Spinal cord (tissue), 10 donors: Measurements from ENCODE around the gene PLA2G4E. TPM values are rescaled to one million over a fixed set of nuclear protein-coding genes. Genes with fewer than 3 reads are reported as not detected.

Experiments used
- DNase-seq, 6 donors: peaks; one replicate each; pipeline versions ENCODE4 v3.0.0 to v3.0.0-alpha.2; 2013 to 2015; ENCODE audit warnings: low spot score in 6 of 6, low read depth in 4 of 6
- H3K27ac ChIP-seq: one replicate; pipeline ENCODE4 v1.5.1; 2013; ENCODE audit warnings: low read depth, low read length, control low read depth
- H3K27me3 ChIP-seq: one replicate; pipeline ENCODE4 v1.6.1; 2013; ENCODE audit warnings: low read length; ENCODE audit not compliant: control insufficient read depth, insufficient read depth
- H3K36me3 ChIP-seq: one replicate; pipeline ENCODE4 v1.6.1; 2013; ENCODE audit warnings: low read length; ENCODE audit not compliant: control insufficient read depth, insufficient read depth
- H3K4me1 ChIP-seq: one replicate; pipeline ENCODE4 v1.6.1; 2013; ENCODE audit warnings: low read length; ENCODE audit not compliant: control insufficient read depth, insufficient read depth
- H3K4me3 ChIP-seq: one replicate; pipeline ENCODE4 v1.5.1; 2013; ENCODE audit warnings: low read depth, low read length, control low read depth
- H3K9me3 ChIP-seq: one replicate; pipeline ENCODE4 v1.6.1; 2013; ENCODE audit warnings: low read length; ENCODE audit not compliant: control insufficient read depth, insufficient read depth
- WGBS: methylation state at CpG from one replicate; pipeline ENCODE4 v1.1.5; 2013; ENCODE audit warnings: missing lambda C conversion rate; ENCODE audit not compliant: insufficient coverage; 5-methylcytosine and 5-hydroxymethylcytosine counted together
- polyA plus RNA-seq, 2 donors: library from polyadenylated mRNA; unstranded; fragments of 120-200 nt; gene quantifications; one replicate each; pipeline ENCODE4 v1.2.1, GENCODE V29; 2013; ENCODE audit not compliant: insufficient read length in 2 of 2
- total RNA-seq, 2 donors: library from RNA; depleted of rRNA in 1 of 2; stranded (reverse); fragments of 120-200 nt in 1 of 2; fragments of >200 nt in 1 of 2; gene quantifications; one replicate each; pipeline versions ENCODE4 v1.2.3 to v1.2.4, GENCODE V29; 2013 to 2014
- donor health status: healthy.

Gene PLA2G4E
- total and polyA plus RNA-seq, 4 donors = not detected

DNA sequence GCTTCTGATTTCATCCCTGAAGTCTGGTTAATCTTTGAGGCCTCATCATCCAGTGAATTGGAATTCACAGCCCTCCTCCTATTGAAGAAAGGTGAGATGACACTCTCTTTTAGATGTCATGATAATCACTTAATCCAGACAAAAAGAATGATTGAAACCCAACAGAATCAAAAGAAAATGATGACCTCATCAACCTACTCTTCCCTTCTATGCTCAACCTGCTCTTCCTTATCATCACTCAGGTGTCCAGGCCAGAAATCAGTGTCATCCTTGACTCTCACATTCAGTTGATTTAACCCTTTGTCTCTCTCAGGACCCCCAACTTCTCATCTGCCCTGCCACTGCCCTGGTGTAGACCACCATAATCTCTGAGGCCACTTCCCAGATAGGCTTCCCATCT is 11.8 kb downstream of the PLA2G4E start:
- Histone ChIP-seq H3K27me3 (no peaks in the 10 kb centered on the region), H3K36me3 (no peaks in the 10 kb centered on the region), H3K4me3 (no peak overlapping the region), H3K9me3 (no peaks in the 10 kb centered on the region), H3K4me1 (no peaks in the 10 kb centered on the region), H3K27ac (no peak overlapping the region)
- no peak for DNase-seq

DNA sequence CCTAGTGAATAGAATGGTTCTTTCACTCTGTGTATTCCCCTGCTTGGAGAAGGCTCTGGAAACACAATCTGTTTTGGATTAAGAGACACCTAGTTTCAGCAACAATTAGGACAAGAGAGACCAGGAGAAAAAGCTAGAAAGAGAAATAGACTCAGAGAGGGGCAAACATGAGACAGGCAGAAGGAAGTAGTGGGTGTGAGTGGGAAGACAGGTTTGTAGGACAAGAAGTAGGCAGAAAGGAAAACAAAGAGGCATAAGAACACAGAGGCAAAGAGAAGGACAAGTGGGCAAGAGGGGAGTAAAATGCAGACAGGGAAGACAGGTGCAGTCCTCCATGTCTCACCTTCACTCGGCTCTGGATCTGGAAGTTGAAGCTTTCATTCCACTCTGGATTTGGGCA is 13.5 kb downstream of the PLA2G4E start:
- no peak for DNase-seq
- WGBS = 77% methylated on average over 1 of the region's 1 CpG
- no peaks in the 10 kb centered on the region for H3K36me3 ChIP-seq

DNA sequence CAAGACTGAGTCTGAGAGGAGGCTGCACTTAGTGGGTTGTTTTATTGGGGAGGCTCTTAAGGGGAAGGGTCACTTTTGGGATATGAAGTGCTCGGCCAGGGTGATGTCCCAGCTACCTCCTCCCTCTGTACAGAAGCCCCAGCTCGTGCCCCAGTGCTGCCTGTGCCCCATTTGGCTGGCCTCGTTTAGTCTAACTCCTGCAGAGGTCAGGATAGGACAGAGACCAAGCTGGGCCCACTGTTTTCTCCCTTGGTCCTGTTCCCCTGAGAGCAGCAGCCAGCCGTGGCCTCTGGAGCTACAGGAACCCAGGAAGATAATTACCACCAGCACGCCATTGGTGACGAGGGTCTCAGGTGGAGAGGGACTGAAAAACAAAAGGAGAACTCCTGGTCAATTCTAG is 18.5 kb downstream of the PLA2G4E start:
- no peak overlapping the region for H3K4me3 ChIP-seq
- no peaks in the 10 kb centered on the region for H3K27me3 ChIP-seq
- WGBS = 63% methylated on average over 6 of the region's 6 CpGs
- no peak overlapping the region for H3K27ac ChIP-seq
- H3K36me3 ChIP-seq = no peaks in the 10 kb centered on the region
- no peaks in the 10 kb centered on the region for H3K4me1 ChIP-seq
- no peak for DNase-seq
- no peaks in the 10 kb centered on the region for H3K9me3 ChIP-seq

More for the DNA sequence above, 13.5 kb downstream of the PLA2G4E start:
- Histone ChIP-seq H3K4me3 (no peak overlapping the region), H3K27ac (no peak overlapping the region), H3K27me3 (no peaks in the 10 kb centered on the region), H3K4me1 (no peaks in the 10 kb centered on the region), H3K9me3 (no peaks in the 10 kb centered on the region)

DNA sequence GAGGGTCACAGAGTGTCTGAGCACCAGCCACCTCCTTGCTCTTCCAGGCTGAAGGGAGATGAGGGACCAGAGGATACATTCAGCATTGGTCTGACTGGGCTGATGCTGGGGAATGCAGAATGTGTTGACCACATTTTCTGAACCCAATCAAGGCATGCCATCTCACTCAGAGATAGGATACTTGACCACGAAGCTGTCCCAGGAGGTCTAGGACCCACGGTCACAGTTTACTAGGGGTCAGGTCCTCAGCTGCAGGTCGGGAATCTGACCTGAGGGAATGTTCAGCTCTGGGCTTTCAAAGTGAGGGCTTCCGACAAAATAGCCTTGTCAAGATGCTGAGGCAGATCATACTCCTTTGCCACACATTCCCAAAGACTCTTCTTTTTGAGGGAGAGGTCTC is 19.6 kb downstream of the PLA2G4E start:
- no peaks in the 10 kb centered on the region for H3K36me3 ChIP-seq
- no peak overlapping the region for H3K4me3 ChIP-seq
- no peaks in the 10 kb centered on the region for H3K27me3 ChIP-seq
- H3K9me3 ChIP-seq = no peaks in the 10 kb centered on the region
- WGBS = 67% methylated on average over 4 of the region's 4 CpGs
- no peaks in the 10 kb centered on the region for H3K4me1 ChIP-seq
- H3K27ac ChIP-seq = no peak overlapping the region
- DNase-seq = no peak

DNA sequence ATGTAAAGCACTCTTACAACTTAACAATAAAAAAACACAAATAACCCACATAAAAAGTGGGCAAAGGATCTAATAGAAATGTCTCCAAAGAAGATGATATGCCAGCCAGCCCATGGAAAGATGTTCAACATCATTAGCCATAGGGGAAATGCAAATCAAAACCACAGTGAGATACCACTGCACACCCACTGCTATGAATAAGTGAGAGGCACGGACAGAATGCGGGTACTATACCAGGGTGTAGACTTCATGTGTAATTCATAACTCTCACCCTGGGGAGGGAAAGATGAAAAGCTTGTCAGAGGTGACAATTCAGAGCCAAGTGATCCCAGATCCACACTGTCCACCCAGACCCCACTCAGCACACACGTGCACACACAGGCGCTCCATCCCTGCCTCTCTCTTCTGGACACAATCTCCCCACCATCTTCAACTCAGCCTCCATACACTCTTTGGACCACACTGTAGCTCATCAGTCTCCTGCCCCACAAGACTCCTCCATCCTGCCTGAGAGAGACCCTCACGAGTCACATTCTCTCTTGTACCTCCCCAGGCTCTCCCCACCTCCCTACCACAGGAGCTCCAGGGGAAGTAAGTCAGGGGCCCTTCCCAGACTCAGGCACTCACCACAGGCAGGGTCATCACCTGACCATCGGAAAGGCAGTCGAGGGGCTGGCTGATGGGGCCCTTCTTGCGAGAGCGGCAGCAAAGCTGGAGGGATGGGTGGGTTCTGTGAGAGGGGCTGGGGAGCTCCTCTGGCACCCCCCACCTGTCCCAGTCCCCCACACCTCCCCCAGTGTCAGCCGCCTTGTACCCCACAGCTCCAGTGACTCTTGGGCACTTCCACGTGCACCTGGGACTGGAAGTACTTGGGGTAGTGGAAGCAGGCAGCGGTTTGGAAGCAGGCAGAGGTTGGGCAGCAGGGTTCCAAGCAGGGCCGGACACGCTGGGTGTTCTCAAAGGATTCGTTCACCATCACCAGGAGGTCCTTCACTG is 21.3 kb downstream of the PLA2G4E start:
- H3K27ac ChIP-seq = no peak overlapping the region
- no peaks in the 10 kb centered on the region for H3K4me1 ChIP-seq
- 85% methylated on average over 4 of the region's 15 CpGs for WGBS
- DNase-seq = no peak
- H3K36me3 ChIP-seq = no peaks in the 10 kb centered on the region
- no peak overlapping the region for H3K4me3 ChIP-seq
- no peaks in the 10 kb centered on the region for H3K9me3 ChIP-seq
- no peaks in the 10 kb centered on the region for H3K27me3 ChIP-seq

DNA sequence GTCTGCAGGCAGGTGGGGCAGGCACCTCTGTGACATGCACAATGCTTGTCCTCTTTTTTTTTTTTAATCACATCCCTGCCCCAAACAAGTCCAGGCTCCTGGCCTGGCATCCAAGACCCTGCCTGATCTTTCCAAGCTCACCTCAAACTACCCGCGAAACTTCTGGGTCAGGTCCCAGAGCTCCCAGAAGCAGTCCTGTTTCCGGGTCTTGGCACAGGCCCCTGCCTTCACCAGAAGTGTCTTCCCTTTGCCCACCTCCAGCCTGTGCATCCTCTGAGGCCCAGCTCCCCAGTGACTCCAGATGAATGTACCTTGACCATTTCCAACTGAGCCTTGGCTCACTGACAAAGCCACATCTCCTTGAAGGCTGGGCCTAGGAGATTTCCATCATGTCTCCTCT is 23.0 kb downstream of the PLA2G4E start:
- 62% methylated on average over 3 of the region's 3 CpGs for WGBS
- H3K9me3 ChIP-seq = no peaks in the 10 kb centered on the region
- no peaks in the 10 kb centered on the region for H3K27me3 ChIP-seq
- no peak overlapping the region for H3K27ac ChIP-seq
- H3K4me3 ChIP-seq = no peak overlapping the region
- H3K36me3 ChIP-seq = no peaks in the 10 kb centered on the region
- H3K4me1 ChIP-seq = no peaks in the 10 kb centered on the region
- no peak for DNase-seq

DNA sequence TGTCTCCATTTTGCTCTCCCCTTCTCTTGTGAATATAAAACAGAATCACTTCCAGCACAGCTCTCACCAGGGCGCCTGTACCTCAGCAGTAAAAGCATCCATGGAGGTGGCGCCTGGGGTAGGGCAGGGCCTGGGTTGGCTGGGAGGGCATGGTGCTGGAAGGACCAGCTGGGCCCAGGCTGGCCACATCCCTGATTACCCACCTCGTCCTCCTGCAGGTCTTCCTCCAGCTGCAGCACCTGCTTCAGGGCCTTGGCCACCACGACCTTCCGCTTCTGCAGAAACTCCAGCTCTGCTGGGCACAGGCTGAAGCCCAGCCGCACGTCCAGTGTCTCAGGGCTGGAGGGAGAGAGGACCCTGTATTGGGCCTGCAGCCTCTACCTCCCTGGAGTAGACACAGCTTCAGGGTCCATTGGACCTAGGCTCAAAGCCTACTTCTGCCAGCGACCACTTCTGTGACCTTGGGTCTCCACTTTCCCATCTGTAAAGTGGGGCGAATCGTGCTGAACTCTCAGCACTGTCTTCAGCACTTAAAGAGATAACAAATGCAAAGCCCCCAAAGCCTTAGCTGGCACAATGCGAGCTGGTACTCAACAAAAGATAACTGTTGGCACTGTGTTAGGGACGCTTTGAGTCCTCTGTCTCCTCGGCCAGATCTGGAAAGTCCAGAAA is 23.8 kb downstream of the PLA2G4E start:
- Histone ChIP-seq H3K27me3 (no peaks in the 10 kb centered on the region), H3K4me3 (no peak overlapping the region), H3K9me3 (no peaks in the 10 kb centered on the region), H3K36me3 (no peaks in the 10 kb centered on the region), H3K4me1 (no peaks in the 10 kb centered on the region), H3K27ac (no peak overlapping the region)
- no peak for DNase-seq
- WGBS = 88% methylated on average over 11 of the region's 13 CpGs

DNA sequence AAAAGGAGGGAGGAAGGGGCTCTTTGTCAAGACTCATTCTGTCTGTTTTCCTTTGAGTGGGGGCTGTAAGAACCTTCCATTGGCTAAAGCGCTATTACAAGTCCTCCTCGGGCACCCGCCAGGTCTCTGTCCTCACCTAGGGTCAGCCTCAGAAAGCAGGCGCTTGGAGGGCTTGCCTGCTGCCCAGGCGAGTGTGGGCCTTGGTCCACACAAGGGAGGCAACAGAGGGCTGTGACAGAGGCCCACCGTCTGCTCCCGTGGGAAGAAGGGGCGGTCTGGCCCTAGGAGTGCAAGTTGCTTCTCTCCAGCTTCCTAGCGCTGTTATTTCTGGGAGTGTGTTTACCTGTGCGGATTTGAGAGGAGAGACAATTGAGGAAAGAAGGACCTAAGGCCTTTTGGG is 24.5 kb downstream of the PLA2G4E start:
- WGBS = 85% methylated on average over 10 of the region's 10 CpGs
- no peaks in the 10 kb centered on the region for H3K36me3 ChIP-seq
- DNase-seq = no peak
- no peaks in the 10 kb centered on the region for H3K9me3 ChIP-seq
- no peak overlapping the region for H3K27ac ChIP-seq
- H3K27me3 ChIP-seq = no peaks in the 10 kb centered on the region
- H3K4me1 ChIP-seq = no peaks in the 10 kb centered on the region
- H3K4me3 ChIP-seq = no peak overlapping the region

DNA sequence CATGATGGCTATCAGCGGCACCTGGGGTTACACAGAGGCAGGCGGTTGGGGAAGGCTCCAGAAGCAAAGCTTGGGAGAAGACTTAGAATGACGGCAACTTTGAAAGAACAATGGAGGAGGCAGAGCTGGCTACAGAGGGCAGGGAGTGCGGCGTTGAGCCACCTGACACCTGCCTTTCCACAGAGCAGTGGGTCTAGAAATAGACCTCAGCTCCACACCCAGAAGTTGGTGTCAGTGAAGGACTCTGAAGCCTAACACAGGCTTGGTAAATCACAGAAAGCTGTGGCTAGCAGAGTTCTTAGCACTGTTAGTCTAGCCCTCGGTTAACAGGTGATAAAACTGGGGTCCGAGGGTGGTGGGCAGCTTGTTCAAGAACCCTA is 25.4 kb downstream of the PLA2G4E start:
- no peaks in the 10 kb centered on the region for H3K4me1 ChIP-seq
- H3K36me3 ChIP-seq = no peaks in the 10 kb centered on the region
- no peaks in the 10 kb centered on the region for H3K27me3 ChIP-seq
- no peak overlapping the region for H3K4me3 ChIP-seq
- H3K9me3 ChIP-seq = no peaks in the 10 kb centered on the region
- H3K27ac ChIP-seq = no peak overlapping the region
- no peak for DNase-seq
- 95% methylated on average over 7 of the region's 7 CpGs for WGBS
